Activated CD4-positive, alpha-beta T cell treated with anti-CD3 and anti-CD28 coated beads for 1 hour (primary cell): ENCODE measurements around the gene TRIM74.
"Not testable (repeated sequence)": the region's sequence is repeated elsewhere in the genome, so short reads cannot be mapped to it uniquely, and the experiment has no call there.

Experiments used
- DNase-seq: peaks from one replicate; pipeline ENCODE4 v3.0.0-alpha.2; 2020

The TRIM74 gene

GRCh38 chr7:72968980-72969516 lies at the start of gene TRIM74:
TSS of gene TRIM74 (minus strand) at chr7:72969466. CDS start at chr7:72966157, 3,309 bp downstream.
- not testable (repeated sequence) for DNase-seq

DNA sequence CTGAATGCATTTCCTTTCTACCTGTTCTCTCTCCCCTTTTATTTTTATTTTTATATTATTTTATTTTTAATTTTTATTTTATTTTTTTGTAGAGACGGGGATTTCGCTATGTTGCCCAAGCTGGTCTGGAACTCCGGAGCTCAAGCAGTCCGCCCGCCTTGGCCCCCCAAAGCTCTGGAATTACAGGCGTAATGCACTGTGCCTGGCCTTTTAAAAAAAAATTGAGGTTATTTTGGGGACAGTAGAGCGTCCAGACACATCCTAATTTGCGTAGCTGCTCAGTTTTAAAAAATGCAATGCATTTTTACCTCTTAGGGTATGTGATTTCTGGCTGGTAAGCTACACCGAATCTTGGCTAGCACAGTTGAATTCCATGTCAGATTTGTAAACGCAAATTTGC lies 37.2 kb upstream of the TRIM74 start:
- not testable (repeated sequence) for DNase-seq

DNA sequence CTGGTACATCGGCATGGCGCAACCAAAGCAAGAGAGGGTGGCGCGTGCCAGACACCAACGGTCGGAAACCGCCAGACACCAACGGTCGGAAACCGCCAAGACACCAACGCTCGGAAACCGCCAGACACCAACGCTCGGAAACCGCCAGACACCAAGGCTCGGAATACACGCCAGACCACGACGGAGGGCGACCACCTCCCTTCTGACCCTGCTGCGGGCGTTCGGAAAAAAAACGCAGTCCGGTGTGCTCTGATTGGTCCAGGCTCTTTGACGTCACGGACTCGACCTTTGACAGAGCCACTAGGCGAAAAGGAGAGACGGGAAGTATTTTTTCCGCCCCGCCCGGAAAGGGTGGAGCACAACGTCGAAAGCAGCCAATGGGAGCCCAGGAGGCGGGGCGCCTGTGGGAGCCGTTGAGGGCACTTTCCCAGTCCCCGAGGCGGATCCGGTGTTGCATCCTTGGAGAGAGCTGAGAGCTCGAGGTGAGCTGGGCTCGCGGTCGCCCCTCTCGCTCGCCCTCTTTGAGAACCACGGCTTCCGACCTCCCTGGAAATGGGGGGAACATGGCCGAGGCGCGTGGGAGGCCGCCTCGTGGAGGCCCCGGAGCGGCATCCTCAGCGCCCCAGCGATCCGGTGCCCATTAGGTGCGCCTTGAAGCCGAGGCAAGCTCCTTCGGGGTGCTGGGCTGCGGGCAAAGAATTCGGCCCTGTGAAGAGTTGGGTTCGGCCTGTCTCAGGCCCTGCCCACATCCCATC lies 36.6 kb upstream of the TRIM74 start:
- DNase-seq: peak; percentile 81

GRCh38 chr7:73005356-73005692 lies 36.1 kb upstream of the TRIM74 start:
- peak; percentile 56 for DNase-seq

DNA sequence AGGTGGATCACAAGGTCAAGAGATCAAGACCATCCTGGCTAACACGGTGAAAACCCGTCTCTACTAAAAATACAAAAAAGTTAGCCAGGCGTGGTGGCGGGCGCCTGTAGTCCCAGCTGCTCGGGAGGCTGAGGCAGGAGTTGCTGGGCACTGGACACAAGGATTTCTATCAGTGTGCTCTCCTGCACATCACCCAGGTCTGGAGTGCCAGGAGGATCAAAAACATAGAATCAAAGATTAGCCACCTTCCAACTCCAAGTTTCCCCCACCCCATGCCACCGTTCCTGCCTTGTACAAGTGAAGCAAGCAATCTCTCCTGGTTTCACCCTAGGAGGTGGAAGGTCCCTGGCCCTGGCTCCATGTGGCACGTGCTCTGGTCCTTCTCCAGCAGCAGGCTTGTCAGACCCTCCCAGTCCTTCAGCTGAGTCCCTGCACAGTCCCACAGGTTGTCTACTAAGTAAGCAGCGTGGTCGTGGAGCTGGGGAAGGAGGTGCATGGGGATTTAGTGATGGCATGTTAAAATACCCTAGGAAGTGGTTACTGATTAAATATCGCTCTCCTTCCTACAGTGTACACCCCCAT lies 28.7 kb upstream of the TRIM74 start:
- DNase-seq: not testable (repeated sequence)

GRCh38 chr7:72997447-72997846 lies 28.2 kb upstream of the TRIM74 start:
- not testable (repeated sequence) for DNase-seq

GRCh38 chr7:72995484-72995883 lies 26.2 kb upstream of the TRIM74 start:
- DNase-seq: not testable (repeated sequence)

DNA sequence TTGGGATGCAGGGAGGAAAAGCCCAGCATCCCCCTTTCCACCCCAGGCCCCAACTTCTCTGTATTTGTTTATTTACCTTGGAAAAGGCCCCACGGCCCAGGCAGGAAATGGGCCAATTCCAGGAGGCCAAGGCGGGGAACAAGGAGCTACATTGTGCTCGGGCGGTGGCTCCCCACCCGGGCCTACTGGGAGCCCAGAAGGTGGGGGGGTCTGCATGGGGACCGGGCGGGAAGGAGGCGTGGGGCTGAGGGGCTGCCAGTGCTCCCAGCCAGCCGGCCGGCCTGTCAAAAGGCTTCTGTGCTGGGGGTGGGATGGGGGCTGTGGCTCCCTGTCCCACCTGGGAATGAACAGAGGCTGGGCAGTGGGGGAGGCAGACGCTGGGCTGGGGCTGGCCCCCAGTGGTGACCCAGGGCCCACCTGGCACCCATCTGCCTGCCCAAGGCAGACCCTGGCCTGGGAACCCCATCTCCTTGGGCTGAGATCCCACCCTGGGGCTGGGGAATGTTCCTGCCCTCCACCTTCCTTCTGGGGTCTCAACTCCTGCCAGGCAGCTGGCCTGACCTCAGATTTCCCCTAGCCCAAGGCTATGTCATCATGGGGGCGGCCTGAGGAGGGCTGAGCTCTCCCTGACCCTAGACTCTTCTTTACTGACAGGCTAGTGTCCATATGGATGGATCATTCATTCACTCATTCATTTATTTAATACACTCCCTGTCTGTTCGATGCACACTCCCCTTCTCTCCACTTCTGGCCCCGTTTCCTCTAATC lies 21.1 kb upstream of the TRIM74 start:
- not testable (repeated sequence) for DNase-seq

- not testable (repeated sequence) for DNase-seq
Observed at GRCh38 chr7:72982084-72982483, 12.8 kb upstream of the TRIM74 start.

DNA sequence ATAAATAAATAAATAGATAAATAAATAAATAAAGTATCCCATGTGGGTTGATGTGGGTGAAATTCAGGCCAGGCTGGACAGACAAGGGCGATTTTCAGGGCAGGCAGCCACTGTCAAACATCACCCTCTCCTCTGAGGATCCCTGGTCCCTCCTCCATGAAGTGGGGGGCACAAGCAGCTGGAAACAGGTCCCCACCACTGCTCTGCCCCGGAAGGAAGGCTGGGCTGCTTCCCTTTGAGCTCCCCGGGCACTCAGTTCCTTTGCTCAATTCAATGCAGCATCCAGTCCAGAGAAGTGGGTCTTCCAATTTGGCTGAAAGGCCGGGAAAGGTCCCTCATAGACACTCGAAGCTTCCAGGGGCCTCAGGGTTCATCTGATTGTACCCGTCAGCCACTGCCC lies 11.1 kb upstream of the TRIM74 start:
- not testable (repeated sequence) for DNase-seq

GRCh38 chr7:72976434-72976833 lies 7.2 kb upstream of the TRIM74 start:
- DNase-seq: not testable (repeated sequence)

GRCh38 chr7:72975656-72976286 lies 6.5 kb upstream of the TRIM74 start:
- DNase-seq: not testable (repeated sequence)

DNA sequence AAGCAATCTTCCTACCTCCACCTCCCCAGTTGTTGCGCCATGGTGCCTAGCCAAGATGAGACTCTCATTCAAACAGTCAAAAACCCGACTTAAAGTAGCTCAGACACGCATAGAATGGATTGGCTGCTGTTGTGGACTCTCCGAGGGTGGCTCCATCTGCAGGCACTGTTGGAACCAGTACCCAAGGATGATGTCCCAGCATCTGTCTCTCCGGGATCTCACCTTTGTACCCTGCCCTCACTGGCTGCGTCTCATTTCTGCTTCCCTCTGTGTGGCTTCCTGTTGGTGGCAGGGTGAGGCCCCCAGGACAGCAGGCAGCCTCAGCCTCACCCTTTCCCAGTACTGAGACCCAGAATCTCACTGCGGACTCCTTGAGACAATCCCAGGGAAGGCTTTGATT lies 5.5 kb upstream of the TRIM74 start:
- not testable (repeated sequence) for DNase-seq

DNA sequence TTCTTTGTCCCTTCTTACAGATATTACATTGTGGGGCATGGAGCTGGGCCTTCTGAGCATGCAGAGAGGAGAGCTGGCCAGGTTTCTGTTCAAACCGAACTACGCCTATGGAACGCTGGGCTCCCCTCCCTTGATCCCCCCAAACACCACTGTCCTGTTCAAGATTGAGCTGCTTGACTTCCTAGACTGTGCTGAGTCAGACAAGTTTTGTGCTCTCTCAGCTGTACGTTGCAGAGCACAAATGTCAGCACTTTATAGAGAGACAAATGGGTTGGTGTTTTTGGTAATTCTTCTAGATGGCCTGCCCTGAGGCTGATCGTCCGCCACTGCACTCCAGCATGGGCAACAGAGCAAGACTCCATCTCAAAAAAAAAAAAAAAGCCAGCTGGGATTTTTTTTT lies 2.2 kb upstream of the TRIM74 start:
- DNase-seq: not testable (repeated sequence)

- not testable (repeated sequence) for DNase-seq
Observed at GRCh38 chr7:72969688-72970087, 422 bp upstream of the TRIM74 start.

GRCh38 chr7:72966892-72967291 lies 2.4 kb downstream of the TRIM74 start:
- not testable (repeated sequence) for DNase-seq

- not testable (repeated sequence) for DNase-seq
Observed at GRCh38 chr7:72965186-72965975, 3.9 kb downstream of the TRIM74 start.

DNA sequence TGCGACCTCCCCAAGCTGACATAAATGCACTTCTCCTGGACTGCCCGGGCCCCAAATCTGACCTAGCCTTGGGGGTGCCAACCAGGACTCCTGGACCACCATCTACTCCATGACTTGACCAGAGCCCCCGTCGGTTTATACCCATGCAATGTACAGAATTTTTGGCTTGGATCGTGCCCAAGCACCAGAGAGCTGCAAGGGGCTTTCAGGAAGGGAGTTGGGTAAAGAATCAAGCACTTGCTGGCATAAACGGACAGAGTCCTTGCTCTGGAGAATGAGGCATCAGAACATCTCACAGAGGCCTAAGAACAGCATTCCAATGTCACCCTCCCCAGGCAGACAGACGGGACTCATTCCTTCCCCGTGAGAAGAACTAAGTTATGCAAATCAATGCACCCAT lies 6.2 kb downstream of the TRIM74 start:
- not testable (repeated sequence) for DNase-seq

GRCh38 chr7:72961346-72961650 lies 8.0 kb downstream of the TRIM74 start:
- not testable (repeated sequence) for DNase-seq

DNA sequence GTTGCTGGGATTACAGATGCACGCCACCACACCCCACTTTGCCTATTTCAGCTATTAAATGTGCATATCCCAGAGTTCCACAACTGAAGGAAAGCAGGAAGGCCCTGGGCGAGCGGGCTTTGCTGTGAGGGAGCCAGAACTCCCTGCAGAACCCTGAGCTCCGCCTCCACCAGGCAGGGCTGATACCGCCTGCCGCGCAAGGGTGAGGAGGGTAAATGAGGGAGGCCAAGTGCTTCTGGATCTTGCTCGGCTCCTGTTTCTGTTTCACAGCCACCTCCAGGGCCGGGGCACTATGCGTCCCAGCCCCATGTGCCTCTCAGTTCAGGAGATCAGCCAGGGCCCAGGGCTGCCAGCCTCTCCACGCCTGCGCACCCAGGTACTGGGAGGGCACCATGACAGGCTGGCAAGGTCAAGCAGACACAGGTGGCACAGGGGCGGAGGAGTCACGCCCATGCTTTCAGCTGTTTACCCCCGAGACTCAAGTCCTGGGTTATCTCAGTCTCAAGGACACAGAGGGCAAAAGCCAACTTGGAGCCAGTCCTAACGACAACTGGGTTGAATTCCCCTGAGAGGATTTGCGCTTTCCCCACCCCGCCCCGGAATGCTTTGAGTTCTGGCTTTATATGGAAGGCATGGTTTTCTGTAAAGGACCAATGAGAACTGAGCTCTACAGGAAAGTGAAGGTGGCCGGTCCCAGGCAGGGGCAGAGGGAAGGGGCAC lies 8.5 kb downstream of the TRIM74 start:
- not testable (repeated sequence) for DNase-seq

DNA sequence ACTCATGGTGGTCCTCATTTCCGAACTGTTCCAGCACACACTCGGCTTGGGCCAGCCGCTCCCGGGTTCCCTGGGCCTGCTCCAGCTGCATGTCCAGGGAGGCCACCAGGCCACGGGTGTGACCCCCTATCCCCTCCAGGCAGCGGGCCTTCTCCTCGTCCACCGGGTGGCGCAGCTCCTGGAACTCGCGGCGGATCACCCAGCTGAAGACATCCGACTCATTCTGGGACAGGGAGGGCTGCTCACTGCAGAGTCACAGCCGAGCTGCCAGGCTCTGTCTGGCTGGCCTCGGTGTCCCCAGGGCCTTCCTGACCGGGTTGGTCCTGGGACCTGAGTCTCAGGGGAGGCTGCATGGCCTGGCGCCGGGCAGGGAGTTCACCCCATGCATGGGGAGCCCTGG lies 9.2 kb downstream of the TRIM74 start:
- not testable (repeated sequence) for DNase-seq
